Neural progenitor cell (in vitro differentiated cells): ENCODE data around the gene FBXO17. TPM values are rescaled to one million over a fixed set of nuclear protein-coding genes. Genes with fewer than 3 reads are reported as not detected.

Experiments used
- DNase-seq: peaks from one replicate; pipeline ENCODE4 v3.0.0-alpha.2; 2016; ENCODE audit warnings: low spot score
- H2AFZ ChIP-seq: fragments of 200-600 bp; sonication (generic); replicated peaks from 2 replicates; pipeline ENCODE4 v1.6.1; 2016; ENCODE audit warnings: antibody characterized with exemption
- H3F3A ChIP-seq: fragments of 200-600 bp; sonication (generic); 2 replicates; pipeline ENCODE4 v1.6.1; 2016; ENCODE audit warnings: antibody characterized with exemption, low read depth
- H3K27ac ChIP-seq: fragments of 200-600 bp; sonication (generic); 2 replicates; pipeline ENCODE4 v1.5.1; 2016; ENCODE audit warnings: mild to moderate bottlenecking
- H3K27me3 ChIP-seq: fragments of 200-600 bp; sonication (generic); 2 replicates; pipeline ENCODE4 v1.6.1; 2016; ENCODE audit warnings: mild to moderate bottlenecking, moderate library complexity
- H3K36me3 ChIP-seq: fragments of 200-600 bp; sonication (generic); 2 replicates; pipeline ENCODE4 v1.5.1; 2016
- H3K4me1 ChIP-seq: fragments of 200-600 bp; sonication (generic); 2 replicates; pipeline ENCODE4 v1.6.1; 2016; ENCODE audit warnings: mixed run types
- H3K4me2 ChIP-seq: fragments of 200-600 bp; sonication (generic); 2 replicates; pipeline ENCODE4 v1.6.1; 2016
- H3K4me3 ChIP-seq: fragments of 200-600 bp; sonication (generic); 2 replicates; pipeline ENCODE4 v1.5.1; 2016
- H3K79me2 ChIP-seq: fragments of 200-600 bp; sonication (generic); 2 replicates; pipeline ENCODE4 v1.6.1; 2016; ENCODE audit warnings: low read depth
- H3K9ac ChIP-seq: fragments of 200-600 bp; sonication (generic); 2 replicates; pipeline ENCODE4 v1.6.1; 2016
- H3K9me3 ChIP-seq: fragments of 200-600 bp; sonication (generic); 2 replicates; pipeline ENCODE4 v1.5.1; 2016; ENCODE audit warnings: low read depth
- H4K20me1 ChIP-seq: fragments of 200-600 bp; sonication (generic); 2 replicates; pipeline ENCODE4 v1.6.1; 2016; ENCODE audit warnings: low read depth
- H3K27ac Mint-ChIP-seq: 3 replicates; pipeline ENCODE4 v1.8.0; 2021; ENCODE audit warnings: mixed read lengths
- H3K27me3 Mint-ChIP-seq: 2 replicates; pipeline ENCODE4 v1.8.0; 2022; ENCODE audit warnings: low read depth, mild to moderate bottlenecking, inconsistent platforms, moderate library complexity, mixed read lengths; ENCODE audit not compliant: insufficient read depth
- H3K36me3 Mint-ChIP-seq: 3 replicates; pipeline ENCODE4 v1.8.0; 2021; ENCODE audit warnings: mixed read lengths
- H3K4me1 Mint-ChIP-seq: 3 replicates; pipeline ENCODE4 v1.8.0; 2021; ENCODE audit warnings: mixed read lengths
- H3K4me3 Mint-ChIP-seq: 3 replicates; pipeline ENCODE4 v1.8.0; 2021; ENCODE audit warnings: mild to moderate bottlenecking, moderate library complexity, mixed read lengths
- H3K9me3 Mint-ChIP-seq: 3 replicates; pipeline ENCODE4 v1.8.0; 2020; ENCODE audit warnings: mixed read lengths
- CTCF ChIP-seq: fragments of 200-600 bp; sonication (generic); IDR thresholded peaks from 2 replicates; pipeline ENCODE4 v1.5.1; 2017; ENCODE audit warnings: antibody characterized with exemption, mild to moderate bottlenecking
- EZH2 ChIP-seq: fragments of 200-600 bp; sonication (generic); IDR thresholded peaks from 2 replicates; pipeline ENCODE4 v1.6.1; 2017; ENCODE audit warnings: antibody characterized with exemption, mild to moderate bottlenecking, moderate library complexity
- EZH2phosphoT487 ChIP-seq: fragments of 200-600 bp; sonication (generic); IDR thresholded peaks from 2 replicates; pipeline ENCODE4 v1.6.1; 2017; ENCODE audit warnings: antibody characterized with exemption
- total RNA-seq: library from RNA; depleted of rRNA; stranded (reverse); fragments of >200 nt; gene quantifications from 2 replicates; pipeline ENCODE4 v1.2.3, GENCODE V29; 2015; ENCODE audit warnings: low replicate concordance

FBXO17 gene
- total RNA-seq, 1 donor from 2014 or later: 8.3 TPM

- Histone ChIP-seq H3K27me3 (no peaks in the 10 kb centered on the region), H3K4me2 (no peak overlapping the region), H3K4me1 (no peaks in the 10 kb centered on the region), H2AFZ (no peak overlapping the region), H3K27ac (no peak overlapping the region), H4K20me1 (no peaks in the 10 kb centered on the region), H3K4me3 (no peak overlapping the region), H3K9ac (no peak overlapping the region), H3K36me3 (no peaks in the 10 kb centered on the region), H3F3A (no peaks in the 10 kb centered on the region), H3K9me3 (no peaks in the 10 kb centered on the region), H3K79me2 (no peaks in the 10 kb centered on the region)
- no peak overlapping the region for H3K4me3 Mint-ChIP-seq
- no peak for TF ChIP-seq EZH2
- TF ChIP-seq EZH2phosphoT487: no peak
- TF ChIP-seq CTCF: no peak
- no peaks in the 10 kb centered on the region for H3K36me3 Mint-ChIP-seq
- H3K4me1 Mint-ChIP-seq: peaks cover 3% of the 10 kb centered on the region
- peaks cover 2% of the 10 kb centered on the region for H3K27me3 Mint-ChIP-seq
- no peak overlapping the region for H3K27ac Mint-ChIP-seq
- DNase-seq: no peak
- H3K9me3 Mint-ChIP-seq: no peaks in the 10 kb centered on the region
Observed at GRCh38 chr19:38891771-38892170, 83.8 kb downstream of the FBXO17 start.

Other genes with a start within 250 kb of the FBXO17 start
- 1.0 and 4.9 TPM in 2 replicates for gene CAPN12, start 231.3 kb downstream of the FBXO17 start, total RNA-seq
- gene LGALS7, start 202.2 kb downstream of the FBXO17 start, total RNA-seq: not detected in 2 replicates
- gene LGALS7B, start 186.5 kb downstream of the FBXO17 start, total RNA-seq: not detected in 2 replicates
- 0.31 TPM in 1 of 2 replicates, not detected in the other for gene LGALS4, start 162.8 kb downstream of the FBXO17 start, total RNA-seq
- 52.2 and 92.9 TPM in 2 replicates for gene ECH1, start 143.9 kb downstream of the FBXO17 start, total RNA-seq
- 436 and 583 TPM in 2 replicates for gene HNRNPL, start 125.8 kb downstream of the FBXO17 start, total RNA-seq
- 4.7 and 5.4 TPM in 2 replicates for gene RINL, start 97.5 kb downstream of the FBXO17 start, total RNA-seq
- 10.9 and 15.2 TPM in 2 replicates for gene SIRT2, start 76.1 kb downstream of the FBXO17 start, total RNA-seq
- 8.3 and 11.5 TPM in 2 replicates for gene NFKBIB, start 75.8 kb downstream of the FBXO17 start, total RNA-seq
- 1.1 and 1.3 TPM in 2 replicates for gene CCER2, start 63.6 kb downstream of the FBXO17 start, total RNA-seq
- 45.8 and 63.6 TPM in 2 replicates for gene SARS2, start 45.0 kb downstream of the FBXO17 start, total RNA-seq
- 9.2 and 23.9 TPM in 2 replicates for gene MRPS12, start 44.8 kb downstream of the FBXO17 start, total RNA-seq
- gene FBXO27, start 56.8 kb upstream of the FBXO17 start, total RNA-seq: 3.1 and 7.9 TPM in 2 replicates
- 0.22 TPM in 1 of 2 replicates, not detected in the other for gene ACP7, start 108.6 kb upstream of the FBXO17 start, total RNA-seq
- 9.7 and 34.3 TPM in 2 replicates for gene PAK4, start 150.0 kb upstream of the FBXO17 start, total RNA-seq
- gene NCCRP1, start 221.2 kb upstream of the FBXO17 start, total RNA-seq: 1.0 and 1.9 TPM in 2 replicates
- gene SYCN, start 228.5 kb upstream of the FBXO17 start, total RNA-seq: not detected in 2 replicates